GM23338 (cell line): Measurements from ENCODE around the gene GHR. TPM values are rescaled to one million over a fixed set of nuclear protein-coding genes. Genes with fewer than 3 reads are reported as not detected.

Source experiments
- ATAC-seq: fragments of 200-7000 bp; cut with Tn5 transposase; 3 replicates; pipeline ENCODE4 v1.9.1; 2020
- DNase-seq: peaks from one replicate; pipeline ENCODE4 v3.0.0-alpha.2; 2015; ENCODE audit warnings: low spot score
- H2AFZ ChIP-seq: fragments of 200-600 bp; sonication (generic); 2 replicates; pipeline ENCODE4 v1.8.0; 2016; ENCODE audit warnings: antibody characterized with exemption, mild to moderate bottlenecking, moderate library complexity
- H3F3A ChIP-seq: fragments of 200-600 bp; sonication (generic); replicated peaks from 2 replicates; pipeline ENCODE4 v1.8.0; 2017; ENCODE audit warnings: antibody characterized with exemption, mixed run types, low read depth
- H3K27ac ChIP-seq: fragments of 200-600 bp; sonication (generic); 2 replicates; pipeline ENCODE4 v1.6.1; 2016; ENCODE audit warnings: low read depth
- H3K27me3 ChIP-seq: fragments of 200-600 bp; sonication (generic); 2 replicates; pipeline ENCODE4 v1.8.0; 2016; ENCODE audit warnings: mild to moderate bottlenecking, mixed run types, moderate library complexity; ENCODE audit not compliant: insufficient read depth
- H3K36me3 ChIP-seq: fragments of 200-600 bp; sonication (generic); 2 replicates; pipeline ENCODE4 v1.8.0; 2016; ENCODE audit warnings: mild to moderate bottlenecking; ENCODE audit not compliant: insufficient read depth
- H3K4me1 ChIP-seq: fragments of 200-600 bp; sonication (generic); 2 replicates; pipeline ENCODE4 v1.8.0; 2016; ENCODE audit warnings: mild to moderate bottlenecking, moderate library complexity; ENCODE audit not compliant: insufficient read depth
- H3K4me2 ChIP-seq: fragments of 200-600 bp; sonication (generic); 2 replicates; pipeline ENCODE4 v1.7.1; 2017; ENCODE audit warnings: mixed run types
- H3K4me3 ChIP-seq: fragments of 200-600 bp; sonication (generic); 2 replicates; pipeline ENCODE4 v1.6.1; 2016; ENCODE audit warnings: mixed run types
- H3K79me2 ChIP-seq: fragments of 200-600 bp; sonication (generic); replicated peaks from 2 replicates; pipeline ENCODE4 v1.8.0; 2017; ENCODE audit warnings: mild to moderate bottlenecking; ENCODE audit not compliant: insufficient read depth
- H3K9me2 ChIP-seq: fragments of 200-600 bp; sonication (generic); 2 replicates; pipeline ENCODE4 v1.8.0; 2017; ENCODE audit not compliant: insufficient read depth
- H4K20me1 ChIP-seq: fragments of 200-600 bp; sonication (generic); replicated peaks from 2 replicates; pipeline ENCODE4 v1.8.0; 2017; ENCODE audit warnings: mild to moderate bottlenecking; ENCODE audit not compliant: insufficient read depth
- H3K27ac Mint-ChIP-seq: 2 replicates; pipeline ENCODE4 v1.8.0; 2020; ENCODE audit warnings: inconsistent platforms, mild to moderate bottlenecking, moderate library complexity, mixed read lengths
- H3K27me3 Mint-ChIP-seq: 3 replicates; pipeline ENCODE4 v1.8.0; 2022; ENCODE audit warnings: low read depth, mild to moderate bottlenecking, moderate library complexity, mixed read lengths, inconsistent platforms; ENCODE audit not compliant: insufficient read depth, poor library complexity
- H3K36me3 Mint-ChIP-seq: 3 replicates; pipeline ENCODE4 v1.8.0; 2021; ENCODE audit warnings: low read depth, mild to moderate bottlenecking, inconsistent platforms, moderate library complexity, mixed read lengths
- H3K4me1 Mint-ChIP-seq: 3 replicates; pipeline ENCODE4 v1.8.0; 2020; ENCODE audit warnings: mild to moderate bottlenecking, inconsistent platforms, mixed read lengths
- H3K4me3 Mint-ChIP-seq: 3 replicates; pipeline ENCODE4 v1.8.0; 2021; ENCODE audit warnings: moderate library complexity, mild to moderate bottlenecking, inconsistent platforms, mixed read lengths
- H3K9me3 Mint-ChIP-seq: 3 replicates; pipeline ENCODE4 v1.8.0; 2020; ENCODE audit warnings: moderate library complexity, mild to moderate bottlenecking, inconsistent platforms, mixed read lengths
- CREB1 ChIP-seq: fragments of 250-450 bp; sonication (Bioruptor Pico); IDR thresholded peaks from 2 replicates; pipeline ENCODE4 v1.5.0; 2020; ENCODE audit warnings: low read depth, mild to moderate bottlenecking, moderate library complexity
- EZH2phosphoT487 ChIP-seq: fragments of 200-600 bp; sonication (generic); IDR thresholded peaks from one replicate; pipeline ENCODE4 v1.8.1; 2018; ENCODE audit warnings: antibody characterized with exemption; ENCODE audit not compliant: unreplicated experiment
- JUNB ChIP-seq: IDR thresholded peaks from one replicate; pipeline ENCODE4 v1.6.1; 2016; ENCODE audit warnings: antibody characterized with exemption; ENCODE audit not compliant: unreplicated experiment
- NANOG ChIP-seq: IDR thresholded peaks from 2 replicates; pipeline ENCODE4 v1.6.1; 2016; ENCODE audit warnings: antibody characterized with exemption, borderline replicate concordance
- STAT1 ChIP-seq: IDR thresholded peaks from one replicate; pipeline ENCODE4 v1.6.1; 2016; ENCODE audit warnings: antibody characterized with exemption; ENCODE audit not compliant: unreplicated experiment
- ZNF331 ChIP-seq: fragments of 250-450 bp; sonication (Bioruptor Pico); IDR thresholded peaks from 2 replicates; pipeline ENCODE4 v1.5.0; 2020; ENCODE audit warnings: low read depth, mild to moderate bottlenecking, moderate library complexity
- polyA plus RNA-seq: library from polyadenylated mRNA; unstranded; fragments of >200 nt; fragmentation: Nextera tagmentation; extraction: Ambion mirVana; gene quantifications from 2 replicates; pipeline ENCODE4 v1.2.1, GENCODE V29; 2016
- total RNA-seq: library from RNA; depleted of rRNA; stranded (reverse); fragments of >200 nt; shearing (Covaris generic); gene quantifications from 2 replicates; pipeline ENCODE4 v1.2.3, GENCODE V29; 2014
- TF ChIP-seq, protein P1 (sequence below), 2 experiments: fragments of 200-600 bp in 1 of 2; sonication (generic) in 1 of 2; conservative IDR thresholded peaks; 2 replicates each; pipeline versions ENCODE4 v1.5.1 to v1.6.1; 2016 to 2017; ENCODE audit warnings: antibody characterized with exemption in 2 of 2, low read depth in 2 of 2, mild to moderate bottlenecking in 2 of 2, moderate library complexity in 1 of 2
- TF ChIP-seq, protein P2 (sequence below): fragments of 250-450 bp; sonication (Bioruptor Pico); IDR thresholded peaks from 2 replicates; pipeline ENCODE4 v1.5.0; 2020; ENCODE audit warnings: mild to moderate bottlenecking, moderate library complexity
- TF ChIP-seq, protein P3 (sequence below): IDR thresholded peaks from one replicate; pipeline ENCODE4 v1.6.1; 2018; ENCODE audit warnings: antibody characterized with exemption; ENCODE audit not compliant: unreplicated experiment
- TF ChIP-seq, protein P4 (sequence below): IDR thresholded peaks from 2 replicates; pipeline ENCODE4 v1.6.1; 2016; ENCODE audit warnings: antibody characterized with exemption

Gene GHR
- total and polyA plus RNA-seq, 2 experiments from 2014 or later, result 0.21 to 1.9 TPM

DNA sequence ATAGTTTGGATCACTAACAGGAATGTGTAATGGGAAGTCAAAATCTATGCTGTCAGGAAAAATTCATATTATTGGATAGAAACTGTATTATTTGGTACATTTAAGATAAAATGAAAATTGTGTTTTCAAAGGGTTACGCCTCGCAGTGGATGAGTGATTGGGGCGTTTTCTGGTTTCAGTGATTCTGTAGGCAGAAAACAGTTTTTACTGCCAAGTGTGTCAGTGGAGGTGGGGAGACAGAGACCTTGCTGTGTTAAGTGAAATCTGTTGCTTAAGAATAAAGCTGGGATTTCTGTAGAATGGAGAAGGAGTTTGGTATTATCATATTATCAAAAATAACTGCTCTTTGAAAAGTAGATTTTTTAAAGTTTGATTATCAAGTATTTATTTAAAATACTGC lies 69.7 kb downstream of the GHR start:
- Mint-ChIP-seq H3K4me3 (no peak overlapping the region), H3K9me3 (peaks cover 12% of the 10 kb centered on the region; the same call in 2 of the 3 replicates), H3K4me1 (peaks cover 20% of the 10 kb centered on the region), H3K27ac (no peak overlapping the region), H3K36me3 (no peaks in the 10 kb centered on the region), H3K27me3 (no peaks in the 10 kb centered on the region)
- H2AFZ ChIP-seq, result no peak overlapping the region
- DNase-seq (no peak), ATAC-seq (no peak)
- H3K27ac ChIP-seq, result no peak overlapping the region
- no peaks in the 10 kb centered on the region for H4K20me1 ChIP-seq
- H3K4me2 ChIP-seq, result no peak overlapping the region
- no peaks in the 10 kb centered on the region for H3F3A ChIP-seq
- H3K27me3 ChIP-seq, result no peaks in the 10 kb centered on the region
- H3K36me3 ChIP-seq, result no peaks in the 10 kb centered on the region
- peaks cover 14% of the 10 kb centered on the region for H3K9me2 ChIP-seq
- H3K79me2 ChIP-seq, result no peaks in the 10 kb centered on the region
- no peak for TF ChIP-seq EZH2phosphoT487
- TF ChIP-seq STAT1, result no peak
- TF ChIP-seq, protein P1, sequence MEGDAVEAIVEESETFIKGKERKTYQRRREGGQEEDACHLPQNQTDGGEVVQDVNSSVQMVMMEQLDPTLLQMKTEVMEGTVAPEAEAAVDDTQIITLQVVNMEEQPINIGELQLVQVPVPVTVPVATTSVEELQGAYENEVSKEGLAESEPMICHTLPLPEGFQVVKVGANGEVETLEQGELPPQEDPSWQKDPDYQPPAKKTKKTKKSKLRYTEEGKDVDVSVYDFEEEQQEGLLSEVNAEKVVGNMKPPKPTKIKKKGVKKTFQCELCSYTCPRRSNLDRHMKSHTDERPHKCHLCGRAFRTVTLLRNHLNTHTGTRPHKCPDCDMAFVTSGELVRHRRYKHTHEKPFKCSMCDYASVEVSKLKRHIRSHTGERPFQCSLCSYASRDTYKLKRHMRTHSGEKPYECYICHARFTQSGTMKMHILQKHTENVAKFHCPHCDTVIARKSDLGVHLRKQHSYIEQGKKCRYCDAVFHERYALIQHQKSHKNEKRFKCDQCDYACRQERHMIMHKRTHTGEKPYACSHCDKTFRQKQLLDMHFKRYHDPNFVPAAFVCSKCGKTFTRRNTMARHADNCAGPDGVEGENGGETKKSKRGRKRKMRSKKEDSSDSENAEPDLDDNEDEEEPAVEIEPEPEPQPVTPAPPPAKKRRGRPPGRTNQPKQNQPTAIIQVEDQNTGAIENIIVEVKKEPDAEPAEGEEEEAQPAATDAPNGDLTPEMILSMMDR (conservative IDR thresholded peaks at IDR 0.05; ENCODE audit: low read depth in 2 of 2), result no peak
- no peak for TF ChIP-seq JUNB
- TF ChIP-seq CREB1, result no peak
- no peak for TF ChIP-seq NANOG
- no peak for TF ChIP-seq ZNF331 (CRISPR knock-in tag)
- TF ChIP-seq, protein P2, sequence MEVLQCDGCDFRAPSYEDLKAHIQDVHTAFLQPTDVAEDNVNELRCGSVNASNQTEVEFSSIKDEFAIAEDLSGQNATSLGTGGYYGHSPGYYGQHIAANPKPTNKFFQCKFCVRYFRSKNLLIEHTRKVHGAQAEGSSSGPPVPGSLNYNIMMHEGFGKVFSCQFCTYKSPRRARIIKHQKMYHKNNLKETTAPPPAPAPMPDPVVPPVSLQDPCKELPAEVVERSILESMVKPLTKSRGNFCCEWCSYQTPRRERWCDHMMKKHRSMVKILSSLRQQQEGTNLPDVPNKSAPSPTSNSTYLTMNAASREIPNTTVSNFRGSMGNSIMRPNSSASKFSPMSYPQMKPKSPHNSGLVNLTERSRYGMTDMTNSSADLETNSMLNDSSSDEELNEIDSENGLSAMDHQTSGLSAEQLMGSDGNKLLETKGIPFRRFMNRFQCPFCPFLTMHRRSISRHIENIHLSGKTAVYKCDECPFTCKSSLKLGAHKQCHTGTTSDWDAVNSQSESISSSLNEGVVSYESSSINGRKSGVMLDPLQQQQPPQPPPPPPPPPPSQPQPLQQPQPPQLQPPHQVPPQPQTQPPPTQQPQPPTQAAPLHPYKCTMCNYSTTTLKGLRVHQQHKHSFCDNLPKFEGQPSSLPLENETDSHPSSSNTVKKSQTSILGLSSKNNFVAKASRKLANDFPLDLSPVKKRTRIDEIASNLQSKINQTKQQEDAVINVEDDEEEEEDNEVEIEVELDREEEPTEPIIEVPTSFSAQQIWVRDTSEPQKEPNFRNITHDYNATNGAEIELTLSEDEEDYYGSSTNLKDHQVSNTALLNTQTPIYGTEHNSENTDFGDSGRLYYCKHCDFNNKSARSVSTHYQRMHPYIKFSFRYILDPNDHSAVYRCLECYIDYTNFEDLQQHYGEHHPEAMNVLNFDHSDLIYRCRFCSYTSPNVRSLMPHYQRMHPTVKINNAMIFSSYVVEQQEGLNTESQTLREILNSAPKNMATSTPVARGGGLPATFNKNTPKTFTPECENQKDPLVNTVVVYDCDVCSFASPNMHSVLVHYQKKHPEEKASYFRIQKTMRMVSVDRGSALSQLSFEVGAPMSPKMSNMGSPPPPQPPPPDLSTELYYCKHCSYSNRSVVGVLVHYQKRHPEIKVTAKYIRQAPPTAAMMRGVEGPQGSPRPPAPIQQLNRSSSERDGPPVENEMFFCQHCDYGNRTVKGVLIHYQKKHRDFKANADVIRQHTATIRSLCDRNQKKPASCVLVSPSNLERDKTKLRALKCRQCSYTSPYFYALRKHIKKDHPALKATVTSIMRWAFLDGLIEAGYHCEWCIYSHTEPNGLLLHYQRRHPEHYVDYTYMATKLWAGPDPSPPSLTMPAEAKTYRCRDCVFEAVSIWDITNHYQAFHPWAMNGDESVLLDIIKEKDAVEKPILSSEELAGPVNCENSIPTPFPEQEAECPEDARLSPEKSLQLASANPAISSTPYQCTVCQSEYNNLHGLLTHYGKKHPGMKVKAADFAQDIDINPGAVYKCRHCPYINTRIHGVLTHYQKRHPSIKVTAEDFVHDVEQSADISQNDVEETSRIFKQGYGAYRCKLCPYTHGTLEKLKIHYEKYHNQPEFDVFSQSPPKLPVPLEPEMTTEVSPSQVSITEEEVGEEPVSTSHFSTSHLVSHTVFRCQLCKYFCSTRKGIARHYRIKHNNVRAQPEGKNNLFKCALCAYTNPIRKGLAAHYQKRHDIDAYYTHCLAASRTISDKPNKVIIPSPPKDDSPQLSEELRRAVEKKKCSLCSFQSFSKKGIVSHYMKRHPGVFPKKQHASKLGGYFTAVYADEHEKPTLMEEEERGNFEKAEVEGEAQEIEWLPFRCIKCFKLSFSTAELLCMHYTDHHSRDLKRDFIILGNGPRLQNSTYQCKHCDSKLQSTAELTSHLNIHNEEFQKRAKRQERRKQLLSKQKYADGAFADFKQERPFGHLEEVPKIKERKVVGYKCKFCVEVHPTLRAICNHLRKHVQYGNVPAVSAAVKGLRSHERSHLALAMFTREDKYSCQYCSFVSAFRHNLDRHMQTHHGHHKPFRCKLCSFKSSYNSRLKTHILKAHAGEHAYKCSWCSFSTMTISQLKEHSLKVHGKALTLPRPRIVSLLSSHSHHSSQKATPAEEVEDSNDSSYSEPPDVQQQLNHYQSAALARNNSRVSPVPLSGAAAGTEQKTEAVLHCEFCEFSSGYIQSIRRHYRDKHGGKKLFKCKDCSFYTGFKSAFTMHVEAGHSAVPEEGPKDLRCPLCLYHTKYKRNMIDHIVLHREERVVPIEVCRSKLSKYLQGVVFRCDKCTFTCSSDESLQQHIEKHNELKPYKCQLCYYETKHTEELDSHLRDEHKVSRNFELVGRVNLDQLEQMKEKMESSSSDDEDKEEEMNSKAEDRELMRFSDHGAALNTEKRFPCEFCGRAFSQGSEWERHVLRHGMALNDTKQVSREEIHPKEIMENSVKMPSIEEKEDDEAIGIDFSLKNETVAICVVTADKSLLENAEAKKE (CRISPR knock-in tag), result no peak
- TF ChIP-seq, protein P3, sequence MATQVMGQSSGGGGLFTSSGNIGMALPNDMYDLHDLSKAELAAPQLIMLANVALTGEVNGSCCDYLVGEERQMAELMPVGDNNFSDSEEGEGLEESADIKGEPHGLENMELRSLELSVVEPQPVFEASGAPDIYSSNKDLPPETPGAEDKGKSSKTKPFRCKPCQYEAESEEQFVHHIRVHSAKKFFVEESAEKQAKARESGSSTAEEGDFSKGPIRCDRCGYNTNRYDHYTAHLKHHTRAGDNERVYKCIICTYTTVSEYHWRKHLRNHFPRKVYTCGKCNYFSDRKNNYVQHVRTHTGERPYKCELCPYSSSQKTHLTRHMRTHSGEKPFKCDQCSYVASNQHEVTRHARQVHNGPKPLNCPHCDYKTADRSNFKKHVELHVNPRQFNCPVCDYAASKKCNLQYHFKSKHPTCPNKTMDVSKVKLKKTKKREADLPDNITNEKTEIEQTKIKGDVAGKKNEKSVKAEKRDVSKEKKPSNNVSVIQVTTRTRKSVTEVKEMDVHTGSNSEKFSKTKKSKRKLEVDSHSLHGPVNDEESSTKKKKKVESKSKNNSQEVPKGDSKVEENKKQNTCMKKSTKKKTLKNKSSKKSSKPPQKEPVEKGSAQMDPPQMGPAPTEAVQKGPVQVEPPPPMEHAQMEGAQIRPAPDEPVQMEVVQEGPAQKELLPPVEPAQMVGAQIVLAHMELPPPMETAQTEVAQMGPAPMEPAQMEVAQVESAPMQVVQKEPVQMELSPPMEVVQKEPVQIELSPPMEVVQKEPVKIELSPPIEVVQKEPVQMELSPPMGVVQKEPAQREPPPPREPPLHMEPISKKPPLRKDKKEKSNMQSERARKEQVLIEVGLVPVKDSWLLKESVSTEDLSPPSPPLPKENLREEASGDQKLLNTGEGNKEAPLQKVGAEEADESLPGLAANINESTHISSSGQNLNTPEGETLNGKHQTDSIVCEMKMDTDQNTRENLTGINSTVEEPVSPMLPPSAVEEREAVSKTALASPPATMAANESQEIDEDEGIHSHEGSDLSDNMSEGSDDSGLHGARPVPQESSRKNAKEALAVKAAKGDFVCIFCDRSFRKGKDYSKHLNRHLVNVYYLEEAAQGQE, result no peak
- TF ChIP-seq, protein P4, sequence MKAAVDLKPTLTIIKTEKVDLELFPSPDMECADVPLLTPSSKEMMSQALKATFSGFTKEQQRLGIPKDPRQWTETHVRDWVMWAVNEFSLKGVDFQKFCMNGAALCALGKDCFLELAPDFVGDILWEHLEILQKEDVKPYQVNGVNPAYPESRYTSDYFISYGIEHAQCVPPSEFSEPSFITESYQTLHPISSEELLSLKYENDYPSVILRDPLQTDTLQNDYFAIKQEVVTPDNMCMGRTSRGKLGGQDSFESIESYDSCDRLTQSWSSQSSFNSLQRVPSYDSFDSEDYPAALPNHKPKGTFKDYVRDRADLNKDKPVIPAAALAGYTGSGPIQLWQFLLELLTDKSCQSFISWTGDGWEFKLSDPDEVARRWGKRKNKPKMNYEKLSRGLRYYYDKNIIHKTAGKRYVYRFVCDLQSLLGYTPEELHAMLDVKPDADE, result no peak
- H3K4me1 ChIP-seq, result peaks cover 16% of the 10 kb centered on the region
- H3K4me3 ChIP-seq, result no peak overlapping the region
